Fibroblast of lung (primary cell): ENCODE data around the gene TYW1. TPM values are rescaled to one million over a fixed set of nuclear protein-coding genes. Genes with fewer than 3 reads are reported as not detected.
"Not testable (repeated sequence)": the region's sequence is repeated elsewhere in the genome, so short reads cannot be mapped to it uniquely, and the experiment has no call there.

Experiments used
- DNase-seq, 2 donors: peaks; one replicate each; pipeline versions ENCODE4 v3.0.0 to v3.0.0-alpha.2; 2010; ENCODE audit warnings: low read depth in 2 of 2
- H2AFZ ChIP-seq: 2 replicates; pipeline ENCODE4 v1.5.1; 2012; ENCODE audit warnings: low read length, control low read depth, inconsistent platforms
- H3K27ac ChIP-seq: 2 replicates; pipeline ENCODE4 v1.5.1; 2011; ENCODE audit warnings: low read length, control low read depth; ENCODE audit not compliant: insufficient read depth
- H3K27me3 ChIP-seq: 2 replicates; pipeline ENCODE4 v1.5.1; 2011; ENCODE audit warnings: mild to moderate bottlenecking, low read length; ENCODE audit not compliant: control insufficient read depth, insufficient read depth
- H3K36me3 ChIP-seq: 2 replicates; pipeline ENCODE4 v1.5.1; 2011; ENCODE audit warnings: low read length; ENCODE audit not compliant: control insufficient read depth, insufficient read depth
- H3K4me1 ChIP-seq: 2 replicates; pipeline ENCODE4 v1.5.1; 2011; ENCODE audit warnings: low read length; ENCODE audit not compliant: control insufficient read depth, insufficient read depth; ENCODE audit errors: extremely low read depth
- H3K4me2 ChIP-seq: 2 replicates; pipeline ENCODE4 v1.5.1; 2011; ENCODE audit warnings: low read length, control low read depth; ENCODE audit not compliant: insufficient read depth; ENCODE audit errors: extremely low read depth
- H3K4me3 ChIP-seq, 4 experiments: fragments of 200-600 bp in 1 of 4; sonication (generic) in 1 of 4; replicated peaks in 1 of 4; 2 replicates each; pipeline ENCODE4 v1.5.1; 2011 to 2016; ENCODE audit warnings: low read length in 4 of 4, low read depth in 3 of 4, mild to moderate bottlenecking in 3 of 4, control low read depth in 2 of 4, inconsistent platforms in 1 of 4, mixed read lengths in 1 of 4; ENCODE audit not compliant: insufficient read depth in 1 of 4; ENCODE audit errors: control extremely low read depth in 1 of 4
- H3K79me2 ChIP-seq: 2 replicates; pipeline ENCODE4 v1.5.1; 2012; ENCODE audit warnings: mild to moderate bottlenecking, low read length, inconsistent platforms; ENCODE audit not compliant: control insufficient read depth, insufficient read depth
- H3K9ac ChIP-seq: 2 replicates; pipeline ENCODE4 v1.5.1; 2011; ENCODE audit warnings: mild to moderate bottlenecking, low read length, control low read depth; ENCODE audit not compliant: insufficient read depth
- H3K9me3 ChIP-seq: 2 replicates; pipeline ENCODE4 v1.5.1; 2012; ENCODE audit warnings: low read depth, low read length; ENCODE audit not compliant: control insufficient read depth, insufficient read depth
- H4K20me1 ChIP-seq: 2 replicates; pipeline ENCODE4 v1.5.1; 2011; ENCODE audit warnings: low read length; ENCODE audit not compliant: control insufficient read depth, insufficient read depth; ENCODE audit errors: extremely low read depth
- CTCF ChIP-seq, 2 donors: IDR thresholded peaks in 1 of 2; conservative IDR thresholded peaks in 1 of 2; 1 replicate in 1 of 2; 2 replicates in 1 of 2; pipeline ENCODE4 v1.5.1; 2011 to 2012; ENCODE audit warnings: low read length in 2 of 2, control low read depth in 1 of 2, inconsistent platforms in 1 of 2, low read depth in 1 of 2, mild to moderate bottlenecking in 1 of 2
- EZH2 ChIP-seq: IDR thresholded peaks from 2 replicates; pipeline ENCODE4 v1.5.1; 2012; ENCODE audit warnings: low read length, control low read depth, mild to moderate bottlenecking; ENCODE audit errors: missing control alignments
- polyA plus RNA-seq, 2 donors: library from polyadenylated mRNA; depleted of rRNA in 1 of 2; stranded (reverse) in 1 of 2; unstranded in 1 of 2; fragments of >200 nt; gene quantifications; 2 replicates each; pipeline ENCODE4 v1.2.1, GENCODE V29; 2011 to 2012; ENCODE audit warnings: missing spikeins in 1 of 2
- total RNA-seq: library from RNA; depleted of rRNA; stranded (reverse); fragments of >200 nt; gene quantifications from 2 replicates; pipeline ENCODE4 v1.2.1, GENCODE V29; 2014

TYW1 gene
- total and polyA plus RNA-seq, 2 donors (not counting 1 experiment from before 2014, with no cell fraction given), result 16.7 to 25.1 TPM

GRCh38 chr7:66961096-66961495, 35.5 kb upstream of the TYW1 start:
- H3K79me2 ChIP-seq, result no peaks in the 10 kb centered on the region
- H2AFZ ChIP-seq, result no peak overlapping the region
- H3K9me3 ChIP-seq, result no peaks in the 10 kb centered on the region
- TF ChIP-seq CTCF (conservative IDR thresholded peaks at IDR 0.05 in 1 of 2, IDR thresholded peaks at IDR 0.05 in 1 of 2; ENCODE audit: low read depth in 1 of 2, low read length in 2 of 2) (no peak), EZH2 (no peak)
- no peak overlapping the region for H3K4me3 ChIP-seq
- no peak overlapping the region for H3K9ac ChIP-seq
- no peak for DNase-seq
- H4K20me1 ChIP-seq, result no peaks in the 10 kb centered on the region
- H3K4me2 ChIP-seq, result no peak overlapping the region
- no peaks in the 10 kb centered on the region for H3K4me1 ChIP-seq
- no peaks in the 10 kb centered on the region for H3K27me3 ChIP-seq
- H3K36me3 ChIP-seq, result peaks cover 12% of the 10 kb centered on the region
- no peak overlapping the region for H3K27ac ChIP-seq

- DNase-seq, result peak; percentile 17 to 25
- Histone ChIP-seq H3K4me2 (no peak overlapping the region), H3K4me1 (no peaks in the 10 kb centered on the region), H3K27me3 (no peaks in the 10 kb centered on the region), H3K4me3 (no peak overlapping the region), H3K9me3 (no peaks in the 10 kb centered on the region), H3K9ac (no peak overlapping the region), H2AFZ (no peak overlapping the region), H3K27ac (no peak overlapping the region), H4K20me1 (no peaks in the 10 kb centered on the region), H3K79me2 (no peaks in the 10 kb centered on the region), H3K36me3 (peaks cover 3% of the 10 kb centered on the region)
- TF ChIP-seq EZH2 (no peak), CTCF (conservative IDR thresholded peaks at IDR 0.05 in 1 of 2, IDR thresholded peaks at IDR 0.05 in 1 of 2; ENCODE audit: low read depth in 1 of 2, low read length in 2 of 2) (no peak)
Measured at GRCh38 chr7:66964411-66964810, 32.2 kb upstream of the TYW1 start.

- H3K4me3 ChIP-seq, result no peak overlapping the region
- H3K36me3 ChIP-seq, result no peaks in the 10 kb centered on the region
- TF ChIP-seq CTCF (conservative IDR thresholded peaks at IDR 0.05 in 1 of 2, IDR thresholded peaks at IDR 0.05 in 1 of 2; ENCODE audit: low read depth in 1 of 2, low read length in 2 of 2) (no peak), EZH2 (no peak)
- H4K20me1 ChIP-seq, result no peaks in the 10 kb centered on the region
- no peaks in the 10 kb centered on the region for H3K79me2 ChIP-seq
- no peaks in the 10 kb centered on the region for H3K27me3 ChIP-seq
- H3K27ac ChIP-seq, result no peak overlapping the region
- H3K9me3 ChIP-seq, result no peaks in the 10 kb centered on the region
- H3K4me2 ChIP-seq, result no peak overlapping the region
- H3K9ac ChIP-seq, result no peak overlapping the region
- DNase-seq, result no peak
- no peak overlapping the region for H2AFZ ChIP-seq
- no peaks in the 10 kb centered on the region for H3K4me1 ChIP-seq
Measured at GRCh38 chr7:66967029-66967428, 29.6 kb upstream of the TYW1 start.

GRCh38 chr7:66969001-66969400, 27.6 kb upstream of the TYW1 start:
- not testable (repeated sequence) for H3K79me2 ChIP-seq, DNase-seq, H4K20me1 ChIP-seq

More at GRCh38 chr7:66969001-66969400, 27.6 kb upstream of the TYW1 start:
- not testable (repeated sequence) for H3K4me1 ChIP-seq, H3K9me3 ChIP-seq, H3K4me2 ChIP-seq, H3K27me3 ChIP-seq, H3K36me3 ChIP-seq, H2AFZ ChIP-seq, H3K27ac ChIP-seq, H3K4me3 ChIP-seq, H3K9ac ChIP-seq
